GM12892 (cell line): ENCODE data around the gene TNNC1.

Experiments used
- POLR2A ChIP-seq: IDR thresholded peaks from 2 replicates; pipeline ENCODE4 v1.6.1; 2011; ENCODE audit warnings: low read depth, low read length, control low read depth
- POLR2AphosphoS5 ChIP-seq: IDR thresholded peaks from 2 replicates; pipeline ENCODE4 v1.6.1; 2011; ENCODE audit warnings: low read depth, low read length, control low read depth
- TAF1 ChIP-seq: IDR thresholded peaks from 2 replicates; pipeline ENCODE4 v1.6.1; 2011; ENCODE audit warnings: low read depth, mild to moderate bottlenecking, control low read depth, low read length, borderline replicate concordance

GRCh38 chr3:52472239-52473000, 18.6 kb upstream of the TNNC1 start:
- TF ChIP-seq POLR2AphosphoS5: no peak
- TF ChIP-seq POLR2A: no peak
- TF ChIP-seq TAF1: no peak
